H1 (cell line): ENCODE data around the gene NELFB.

Experiments used
- BCL11A ChIP-seq, 2 experiments: IDR thresholded peaks; one replicate each; pipeline ENCODE4 v1.6.1; 2011; ENCODE audit warnings: low read depth in 2 of 2, low read length in 2 of 2, mild to moderate bottlenecking in 2 of 2
- CTCF ChIP-seq, 3 experiments: IDR thresholded peaks; 1 replicate in 2 of 3; 2 replicates in 1 of 3; pipeline versions ENCODE4 v1.5.1 to v1.6.1; 2011; ENCODE audit warnings: low read length in 3 of 3, mild to moderate bottlenecking in 3 of 3, inconsistent platforms in 2 of 3, low read depth in 1 of 3, moderate library complexity in 1 of 3; ENCODE audit not compliant: insufficient read depth in 1 of 3; ENCODE audit errors: control extremely low read depth in 1 of 3
- JUND ChIP-seq: IDR thresholded peaks from 2 replicates; pipeline ENCODE4 v1.6.1; 2011; ENCODE audit warnings: mild to moderate bottlenecking, improper control_type of control experiment, low read length
- KDM1A ChIP-seq: fragments of 200-600, 300-600 bp; sonication (generic); IDR thresholded peaks from 2 replicates; pipeline ENCODE4 v1.7.1; 2016; ENCODE audit warnings: mild to moderate bottlenecking, low read length, borderline replicate concordance
- POLR2A ChIP-seq, 2 experiments: IDR thresholded peaks; 1 replicate in 1 of 2; 2 replicates in 1 of 2; pipeline ENCODE4 v1.6.1; 2011; ENCODE audit warnings: low read depth in 2 of 2, low read length in 2 of 2, mild to moderate bottlenecking in 2 of 2; ENCODE audit errors: control extremely low read depth in 1 of 2
- POLR2AphosphoS5 ChIP-seq: IDR thresholded peaks from 2 replicates; pipeline ENCODE4 v1.6.1; 2011; ENCODE audit warnings: low read depth, low read length
- RFX5 ChIP-seq: IDR thresholded peaks from 2 replicates; pipeline ENCODE4 v1.6.1; 2011; ENCODE audit warnings: low read depth, low read length, improper control_type of control experiment, borderline replicate concordance
- RNF2 ChIP-seq: fragments of 200-900, 300-1000 bp; sonication (generic); IDR thresholded peaks from 2 replicates; pipeline ENCODE4 v1.7.1; 2016; ENCODE audit warnings: borderline replicate concordance, low read depth, mild to moderate bottlenecking, antibody characterized with exemption, low read length; ENCODE audit not compliant: poor library complexity, severe bottlenecking; ENCODE audit errors: missing control alignments
- SIRT6 ChIP-seq: IDR thresholded peaks from one replicate; pipeline ENCODE4 v1.7.1; 2012; ENCODE audit warnings: low read length, inconsistent platforms
- SIX5 ChIP-seq: IDR thresholded peaks from 2 replicates; pipeline ENCODE4 v1.6.1; 2011; ENCODE audit warnings: mild to moderate bottlenecking, low read depth, low read length
- TAF1 ChIP-seq: IDR thresholded peaks from 2 replicates; pipeline ENCODE4 v1.6.1; 2011; ENCODE audit warnings: mild to moderate bottlenecking, low read depth, low read length
- TEAD4 ChIP-seq: IDR thresholded peaks from 2 replicates; pipeline ENCODE4 v1.6.1; 2012; ENCODE audit warnings: low read depth, low read length, inconsistent platforms, mixed read lengths
- YY1 ChIP-seq: IDR thresholded peaks from 2 replicates; pipeline ENCODE4 v1.6.1; 2011; ENCODE audit warnings: low read depth, mild to moderate bottlenecking, low read length
- ZNF274 ChIP-seq: IDR thresholded peaks from 2 replicates; pipeline ENCODE4 v1.7.0; 2012; ENCODE audit warnings: low read length, borderline replicate concordance; ENCODE audit errors: extremely low read depth

GRCh38 chr9:137240841-137241489 lies 14.2 kb upstream of the NELFB start, which contains the start of gene TUBB4B:
- no peak for TF ChIP-seq ZNF274
- TF ChIP-seq JUND = no peak
- no peak for TF ChIP-seq CTCF (IDR thresholded peaks at IDR 0.05; ENCODE audit: control extremely low read depth in 1 of 3, insufficient read depth in 1 of 3, low read depth in 1 of 3, low read length in 3 of 3)
- no peak for TF ChIP-seq KDM1A
- TF ChIP-seq RFX5 = no peak
- 0 out of 2 replicates have a peak, but pooled peaks have one; percentile 20 for TF ChIP-seq TEAD4
- TF ChIP-seq YY1 = peak; percentile 87
- no peak for TF ChIP-seq BCL11A (IDR thresholded peaks at IDR 0.05; ENCODE audit: low read depth in 2 of 2, low read length in 2 of 2)
- peak; percentile 100 for TF ChIP-seq POLR2AphosphoS5
- peak in 1 of 2 experiments; percentile 99; a peak in 2 of 3 replicates for TF ChIP-seq POLR2A (IDR thresholded peaks at IDR 0.05; ENCODE audit: control extremely low read depth in 1 of 2, low read depth in 2 of 2, low read length in 2 of 2)
- peak; percentile 99 for TF ChIP-seq TAF1
- no peak for TF ChIP-seq RNF2
- no peak for TF ChIP-seq SIX5
- no peak for TF ChIP-seq SIRT6
